Muscle layer of duodenum (tissue), 2 donors: ENCODE results near the gene PHACTR1.

Experiments used
- H3K27ac ChIP-seq: one replicate; pipeline ENCODE4 v1.7.0; 2013; ENCODE audit warnings: mild to moderate bottlenecking, low read length
- H3K27me3 ChIP-seq: one replicate; pipeline ENCODE4 v1.7.0; 2013; ENCODE audit warnings: low read depth, mild to moderate bottlenecking, control low read depth, low read length
- H3K36me3 ChIP-seq, 2 donors: one replicate each; pipeline ENCODE4 v1.7.0; 2013; ENCODE audit warnings: low read length in 2 of 2, control low read depth in 1 of 2, mild to moderate bottlenecking in 1 of 2; ENCODE audit not compliant: insufficient read depth in 2 of 2, control insufficient read depth in 1 of 2
- H3K4me1 ChIP-seq, 2 donors: one replicate each; pipeline ENCODE4 v1.7.0; 2013; ENCODE audit warnings: low read length in 2 of 2, mild to moderate bottlenecking in 2 of 2, control low read depth in 1 of 2, moderate library complexity in 1 of 2; ENCODE audit not compliant: insufficient read depth in 2 of 2, control insufficient read depth in 1 of 2
- H3K4me3 ChIP-seq, 2 donors: one replicate each; pipeline ENCODE4 v1.7.0; 2013; ENCODE audit warnings: low read length in 2 of 2, low read depth in 1 of 2, mild to moderate bottlenecking in 1 of 2
- H3K9me3 ChIP-seq, 2 donors: one replicate each; pipeline ENCODE4 v1.7.0; 2013; ENCODE audit warnings: low read length in 2 of 2, control low read depth in 1 of 2, mild to moderate bottlenecking in 1 of 2; ENCODE audit not compliant: control insufficient read depth in 1 of 2
- donor health status: healthy.

The PHACTR1 gene

GRCh38 chr6:12974551-12974950, 258.0 kb downstream of the PHACTR1 start:
- Histone ChIP-seq H3K4me3 (no peak overlapping the region), H3K27me3 (no peaks in the 10 kb centered on the region), H3K9me3 (no peaks in the 10 kb centered on the region), H3K36me3 (no peaks in the 10 kb centered on the region), H3K27ac (no peak overlapping the region), H3K4me1 (no peaks in the 10 kb centered on the region)

- no peaks in the 10 kb centered on the region for H3K9me3 ChIP-seq
- no peak overlapping the region for H3K4me3 ChIP-seq
- H3K4me1 ChIP-seq = no peaks in the 10 kb centered on the region
- H3K36me3 ChIP-seq = no peaks in the 10 kb centered on the region
- no peak overlapping the region for H3K27ac ChIP-seq
- no peaks in the 10 kb centered on the region for H3K27me3 ChIP-seq
Measured at GRCh38 chr6:12976366-12976765, 259.8 kb downstream of the PHACTR1 start.

- H3K36me3 ChIP-seq = no peaks in the 10 kb centered on the region
- H3K4me3 ChIP-seq = no peak overlapping the region
- H3K27ac ChIP-seq = no peak overlapping the region
- H3K9me3 ChIP-seq = no peaks in the 10 kb centered on the region
- H3K4me1 ChIP-seq = no peaks in the 10 kb centered on the region
- no peaks in the 10 kb centered on the region for H3K27me3 ChIP-seq
Measured at GRCh38 chr6:12977206-12977605, 260.6 kb downstream of the PHACTR1 start.

- Histone ChIP-seq H3K36me3 (no peaks in the 10 kb centered on the region), H3K9me3 (no peaks in the 10 kb centered on the region), H3K27ac (no peak overlapping the region), H3K4me1 (no peaks in the 10 kb centered on the region), H3K4me3 (no peak overlapping the region), H3K27me3 (no peaks in the 10 kb centered on the region)
Measured at GRCh38 chr6:12977806-12978205, 261.2 kb downstream of the PHACTR1 start.

GRCh38 chr6:12980741-12981140, 264.2 kb downstream of the PHACTR1 start:
- Histone ChIP-seq H3K27ac (no peak overlapping the region), H3K4me1 (no peaks in the 10 kb centered on the region), H3K9me3 (no peaks in the 10 kb centered on the region), H3K4me3 (no peak overlapping the region), H3K36me3 (no peaks in the 10 kb centered on the region), H3K27me3 (no peaks in the 10 kb centered on the region)

GRCh38 chr6:12984776-12985175, 268.2 kb downstream of the PHACTR1 start:
- no peak overlapping the region for H3K4me3 ChIP-seq
- no peaks in the 10 kb centered on the region for H3K27me3 ChIP-seq
- H3K4me1 ChIP-seq = no peaks in the 10 kb centered on the region
- no peaks in the 10 kb centered on the region for H3K36me3 ChIP-seq
- no peaks in the 10 kb centered on the region for H3K9me3 ChIP-seq
- H3K27ac ChIP-seq = no peak overlapping the region

- Histone ChIP-seq H3K4me1 (no peaks in the 10 kb centered on the region), H3K9me3 (no peaks in the 10 kb centered on the region), H3K36me3 (no peaks in the 10 kb centered on the region), H3K27ac (no peak overlapping the region), H3K27me3 (no peaks in the 10 kb centered on the region), H3K4me3 (no peak overlapping the region)
Measured at GRCh38 chr6:12987783-12988182, 271.2 kb downstream of the PHACTR1 start.

GRCh38 chr6:12990162-12990561, 273.6 kb downstream of the PHACTR1 start:
- H3K9me3 ChIP-seq = peaks cover 2 to 8% of the 10 kb centered on the region in 2 donors
- H3K36me3 ChIP-seq = no peaks in the 10 kb centered on the region
- H3K4me3 ChIP-seq = no peak overlapping the region
- H3K27me3 ChIP-seq = no peaks in the 10 kb centered on the region
- no peak overlapping the region for H3K27ac ChIP-seq
- no peaks in the 10 kb centered on the region for H3K4me1 ChIP-seq

GRCh38 chr6:12991435-12991834, 274.9 kb downstream of the PHACTR1 start:
- H3K4me1 ChIP-seq = no peaks in the 10 kb centered on the region

GRCh38 chr6:12992770-12993169, 276.2 kb downstream of the PHACTR1 start:
- Histone ChIP-seq H3K9me3 (peaks cover 2 to 8% of the 10 kb centered on the region in 2 donors), H3K27ac (no peak overlapping the region), H3K4me1 (no peaks in the 10 kb centered on the region), H3K36me3 (no peaks in the 10 kb centered on the region), H3K4me3 (no peak overlapping the region), H3K27me3 (no peaks in the 10 kb centered on the region)

More at GRCh38 chr6:12991435-12991834, 274.9 kb downstream of the PHACTR1 start:
- Histone ChIP-seq H3K36me3 (no peaks in the 10 kb centered on the region), H3K27ac (no peak overlapping the region), H3K27me3 (no peaks in the 10 kb centered on the region), H3K4me3 (no peak overlapping the region), H3K9me3 (peaks cover 2 to 8% of the 10 kb centered on the region in 2 donors)

- Histone ChIP-seq H3K4me1 (no peaks in the 10 kb centered on the region), H3K36me3 (no peaks in the 10 kb centered on the region), H3K27me3 (no peaks in the 10 kb centered on the region), H3K4me3 (peak overlapping the region in 1 of 2 donors; percentile 17), H3K27ac (no peak overlapping the region), H3K9me3 (peaks cover 2 to 8% of the 10 kb centered on the region in 2 donors)
Measured at GRCh38 chr6:12993283-12993898, 276.8 kb downstream of the PHACTR1 start.

- H3K27ac ChIP-seq = no peak overlapping the region
- no peaks in the 10 kb centered on the region for H3K27me3 ChIP-seq
- H3K9me3 ChIP-seq = peaks cover 2 to 8% of the 10 kb centered on the region in 2 donors
- no peaks in the 10 kb centered on the region for H3K4me1 ChIP-seq
- H3K4me3 ChIP-seq = no peak overlapping the region
- H3K36me3 ChIP-seq = no peaks in the 10 kb centered on the region
Measured at GRCh38 chr6:12995419-12995818, 278.9 kb downstream of the PHACTR1 start.
